NCI-H1417 (cell line): ENCODE data around the gene AK1.
"Not testable (repeated sequence)": the region's sequence is repeated elsewhere in the genome, so short reads cannot be mapped to it uniquely, and the experiment has no call there.

ENCODE experiments used
- DNase-seq, 3 experiments: peaks; one replicate each; lab custom pipeline; 2025; lab: John Stamatoyannopoulos, UW

Gene AK1

GRCh38 chr9:127884427-127884911 lies 7.0 kb upstream of the AK1 start:
- DNase-seq: peak in 2 of 3 experiments; percentile 55 to 58

- DNase-seq: no peak
Observed at GRCh38 chr9:127883959-127884358, 6.5 kb upstream of the AK1 start.

GRCh38 chr9:127881715-127882114 lies 4.2 kb upstream of the AK1 start:
- not testable (repeated sequence) for DNase-seq

GRCh38 chr9:127880143-127880542 lies 2.7 kb upstream of the AK1 start:
- DNase-seq: no peak

GRCh38 chr9:127878652-127879390 lies 1.3 kb upstream of the AK1 start:
- DNase-seq: no peak

GRCh38 chr9:127878001-127878651 lies 651 bp upstream of the AK1 start:
- DNase-seq: peak in 2 of 3 experiments; percentile 30 to 60

- peak in 1 of 3 experiments; percentile 69 for DNase-seq
Observed at GRCh38 chr9:127876764-127877562, 512 bp downstream of the AK1 start.

GRCh38 chr9:127876026-127876763 lies 1.3 kb downstream of the AK1 start:
- no peak for DNase-seq

- DNase-seq: no peak
Observed at GRCh38 chr9:127875306-127875966, 2.0 kb downstream of the AK1 start.

- no peak for DNase-seq
Observed at GRCh38 chr9:127874301-127875221, 2.9 kb downstream of the AK1 start.

- no peak for DNase-seq
Observed at GRCh38 chr9:127873886-127874285, 3.6 kb downstream of the AK1 start.

- DNase-seq: peak in 1 of 3 experiments; percentile 17
Observed at GRCh38 chr9:127873223-127873691, 4.2 kb downstream of the AK1 start.

GRCh38 chr9:127872369-127873222 lies 4.9 kb downstream of the AK1 start:
- DNase-seq: no peak

GRCh38 chr9:127871531-127871930 lies 5.9 kb downstream of the AK1 start:
- DNase-seq: no peak

GRCh38 chr9:127870887-127871286 lies 6.6 kb downstream of the AK1 start:
- no peak for DNase-seq

- DNase-seq: not testable (repeated sequence)
Observed at GRCh38 chr9:127870153-127870491, 7.4 kb downstream of the AK1 start.

GRCh38 chr9:127869310-127870152 lies 7.9 kb downstream of the AK1 start:
- peak; percentile 60 to 91 (median 75) for DNase-seq

GRCh38 chr9:127868278-127868902 lies 9.1 kb downstream of the AK1 start:
- DNase-seq: no peak
